LNCaP clone FGC (cell line): Measurements from ENCODE around the gene WNT11.

Source experiments
- DNase-seq: peaks from one replicate; pipeline ENCODE4 v3.0.0-alpha.2; 2011; ENCODE audit warnings: low read depth
- H3K4me3 ChIP-seq: 2 replicates; pipeline ENCODE4 v1.5.1; 2011; ENCODE audit warnings: mild to moderate bottlenecking, low read depth, low read length, control low read depth
- TF ChIP-seq, protein P1 (sequence below): IDR thresholded peaks from 2 replicates; pipeline ENCODE4 v1.5.1; 2012; ENCODE audit warnings: mild to moderate bottlenecking; ENCODE audit not compliant: control insufficient read depth, insufficient read depth; ENCODE audit errors: extremely low read depth

The WNT11 gene

DNA sequence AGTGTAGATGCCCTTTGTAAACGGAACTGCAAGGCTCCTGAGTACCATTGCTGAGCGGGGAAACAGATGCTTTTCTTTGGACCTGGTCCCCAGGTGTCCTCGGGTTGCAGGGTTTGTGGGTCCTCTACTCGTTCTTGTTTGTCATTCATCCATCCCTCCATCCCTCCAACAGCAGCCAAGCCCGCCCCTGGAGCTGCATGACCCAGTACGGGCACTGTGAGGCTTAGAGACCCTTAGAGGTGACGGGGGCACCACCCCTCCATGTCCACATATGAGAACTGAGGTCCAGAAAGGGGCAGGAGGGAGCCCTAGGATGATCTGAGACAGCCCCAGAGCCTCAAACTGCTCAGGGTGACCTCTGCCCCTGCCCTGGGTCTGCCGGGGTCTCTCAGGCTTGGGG lies 45.4 kb downstream of the WNT11 start:
- no peak overlapping the region for H3K4me3 ChIP-seq
- TF ChIP-seq, protein P1, sequence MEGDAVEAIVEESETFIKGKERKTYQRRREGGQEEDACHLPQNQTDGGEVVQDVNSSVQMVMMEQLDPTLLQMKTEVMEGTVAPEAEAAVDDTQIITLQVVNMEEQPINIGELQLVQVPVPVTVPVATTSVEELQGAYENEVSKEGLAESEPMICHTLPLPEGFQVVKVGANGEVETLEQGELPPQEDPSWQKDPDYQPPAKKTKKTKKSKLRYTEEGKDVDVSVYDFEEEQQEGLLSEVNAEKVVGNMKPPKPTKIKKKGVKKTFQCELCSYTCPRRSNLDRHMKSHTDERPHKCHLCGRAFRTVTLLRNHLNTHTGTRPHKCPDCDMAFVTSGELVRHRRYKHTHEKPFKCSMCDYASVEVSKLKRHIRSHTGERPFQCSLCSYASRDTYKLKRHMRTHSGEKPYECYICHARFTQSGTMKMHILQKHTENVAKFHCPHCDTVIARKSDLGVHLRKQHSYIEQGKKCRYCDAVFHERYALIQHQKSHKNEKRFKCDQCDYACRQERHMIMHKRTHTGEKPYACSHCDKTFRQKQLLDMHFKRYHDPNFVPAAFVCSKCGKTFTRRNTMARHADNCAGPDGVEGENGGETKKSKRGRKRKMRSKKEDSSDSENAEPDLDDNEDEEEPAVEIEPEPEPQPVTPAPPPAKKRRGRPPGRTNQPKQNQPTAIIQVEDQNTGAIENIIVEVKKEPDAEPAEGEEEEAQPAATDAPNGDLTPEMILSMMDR = no peak
- no peak for DNase-seq

DNA sequence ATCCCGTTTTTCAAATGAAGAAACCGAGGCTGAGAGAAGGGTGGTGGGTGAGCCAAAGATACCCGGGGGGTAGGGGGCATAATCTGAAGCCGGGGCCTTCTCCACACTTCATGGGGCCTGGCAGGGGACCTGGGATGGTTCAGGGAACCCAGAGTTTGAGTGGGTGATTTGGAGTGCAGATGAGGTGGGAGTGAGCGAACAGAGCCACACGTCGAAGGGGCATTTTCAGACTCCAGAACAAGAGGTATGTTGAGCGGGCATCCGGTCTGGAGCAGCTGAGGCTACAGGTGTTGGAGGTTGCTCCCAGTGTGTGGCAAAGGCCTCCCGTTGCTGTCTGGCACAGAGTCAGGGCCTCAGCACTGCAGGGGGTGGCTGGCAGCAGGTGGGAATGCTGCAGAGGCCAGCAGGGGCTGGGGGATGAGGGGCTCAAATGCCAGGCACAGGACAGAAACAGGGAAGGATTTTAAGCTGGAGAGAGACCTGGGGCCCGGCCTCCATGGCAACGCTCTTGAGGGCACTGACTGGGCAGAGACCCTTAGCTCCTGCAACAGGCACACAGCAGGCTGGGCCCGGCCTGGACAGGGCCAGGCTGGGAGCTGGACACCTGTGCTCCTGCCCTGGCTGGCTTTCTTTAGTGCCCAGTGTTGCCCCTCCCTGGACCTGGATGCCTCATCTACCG lies 46.2 kb downstream of the WNT11 start:
- DNase-seq = no peak
- TF ChIP-seq, protein P1 = no peak
- no peak overlapping the region for H3K4me3 ChIP-seq

DNA sequence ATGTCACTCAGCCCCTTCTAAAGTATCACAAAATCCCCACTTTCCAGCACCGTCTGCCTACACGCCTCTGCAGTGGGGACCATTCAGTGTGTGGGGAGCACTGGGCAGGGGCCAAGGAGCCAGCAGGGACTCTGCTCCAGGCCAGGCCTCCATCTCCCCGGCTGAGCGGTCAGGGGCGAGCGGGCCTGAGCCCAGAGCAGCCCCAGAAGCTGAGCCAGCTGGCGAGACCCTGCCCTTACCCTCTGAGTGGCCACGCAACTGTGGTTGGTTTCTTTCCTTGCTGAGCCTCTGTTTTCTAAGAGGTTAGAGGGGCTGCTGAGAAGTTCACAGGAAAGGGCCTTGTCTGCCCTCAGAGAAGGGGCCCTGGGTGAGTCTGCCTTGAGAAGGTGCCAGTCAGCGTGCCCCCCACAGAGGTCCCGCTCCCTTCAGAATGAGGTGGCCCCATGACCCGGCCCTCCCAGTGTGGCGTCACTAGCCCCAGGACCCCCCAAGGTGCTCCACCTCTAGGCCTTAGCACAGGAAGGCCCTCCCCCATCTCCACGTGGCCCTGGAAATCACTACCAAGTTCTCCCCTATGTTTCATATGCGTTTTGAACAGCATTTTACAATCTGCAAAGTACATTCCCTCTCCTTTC lies 46.9 kb downstream of the WNT11 start:
- DNase-seq = no peak
- TF ChIP-seq, protein P1 = no peak
- H3K4me3 ChIP-seq = no peak overlapping the region

DNA sequence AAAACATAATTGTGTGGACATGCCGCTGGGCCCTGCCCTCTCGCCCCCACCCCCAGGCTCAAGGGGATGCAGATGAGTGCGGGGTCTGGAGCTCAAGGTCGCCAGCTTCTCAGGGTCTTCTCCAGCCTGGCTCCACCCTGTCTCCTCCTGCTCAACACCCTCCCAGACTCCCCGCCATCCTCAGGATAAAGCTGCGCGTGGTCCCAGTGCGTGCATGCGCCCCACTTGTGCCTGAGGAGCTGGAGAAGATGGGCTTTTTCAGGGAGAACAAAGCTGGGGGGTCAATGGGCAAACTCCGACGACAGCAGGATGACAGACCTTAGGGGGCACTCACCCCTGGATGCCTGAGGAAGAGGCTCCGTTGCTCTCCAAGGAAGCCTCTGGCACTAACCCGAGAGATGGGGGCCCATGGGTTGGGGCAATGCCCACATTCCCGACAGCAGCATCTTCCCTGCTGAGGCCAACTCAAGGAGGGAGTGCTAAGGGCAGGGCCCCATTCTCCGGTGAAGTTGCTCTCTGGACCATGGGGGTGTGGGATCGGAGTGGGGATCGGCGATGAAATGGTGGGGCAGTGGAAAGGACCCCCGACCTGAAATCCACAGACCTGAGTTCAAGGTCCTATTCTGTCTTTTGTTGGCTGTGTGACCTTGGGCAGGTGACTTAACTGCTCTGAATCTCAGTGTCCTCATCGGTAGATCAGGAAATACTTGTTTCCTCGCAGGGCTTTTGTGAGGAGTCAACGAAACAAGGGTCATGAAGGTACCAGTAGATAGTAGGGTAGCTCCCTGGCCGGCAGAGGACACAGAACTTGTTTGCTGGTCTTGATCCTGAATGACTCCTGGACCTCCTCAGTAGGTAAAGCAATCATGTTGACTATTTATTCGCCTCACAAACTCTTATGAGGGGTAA lies 47.7 kb downstream of the WNT11 start:
- no peak overlapping the region for H3K4me3 ChIP-seq
- no peak for DNase-seq

DNA sequence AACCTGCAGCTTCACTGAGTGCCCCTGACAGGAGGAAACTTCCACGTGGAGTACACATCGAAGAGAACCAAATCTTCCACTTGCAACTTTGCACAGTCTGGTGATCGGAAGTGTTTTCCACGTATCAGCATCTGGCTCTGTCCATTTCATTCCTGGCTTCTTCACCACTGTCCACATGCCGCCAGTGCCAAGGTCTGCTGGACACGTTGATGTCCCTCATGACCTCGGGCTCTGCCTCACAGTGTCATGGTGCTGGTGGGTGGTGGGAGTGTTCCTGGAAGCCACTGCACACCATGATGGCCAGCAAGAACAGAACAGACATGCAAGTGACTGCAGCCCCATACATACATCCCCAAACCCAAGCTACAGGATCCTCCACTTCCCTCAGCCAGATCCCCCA lies 48.4 kb downstream of the WNT11 start:
- TF ChIP-seq, protein P1 = no peak
- DNase-seq = no peak
- H3K4me3 ChIP-seq = no peak overlapping the region

More for the DNA sequence above, 47.7 kb downstream of the WNT11 start:
- TF ChIP-seq, protein P1 = no peak

DNA sequence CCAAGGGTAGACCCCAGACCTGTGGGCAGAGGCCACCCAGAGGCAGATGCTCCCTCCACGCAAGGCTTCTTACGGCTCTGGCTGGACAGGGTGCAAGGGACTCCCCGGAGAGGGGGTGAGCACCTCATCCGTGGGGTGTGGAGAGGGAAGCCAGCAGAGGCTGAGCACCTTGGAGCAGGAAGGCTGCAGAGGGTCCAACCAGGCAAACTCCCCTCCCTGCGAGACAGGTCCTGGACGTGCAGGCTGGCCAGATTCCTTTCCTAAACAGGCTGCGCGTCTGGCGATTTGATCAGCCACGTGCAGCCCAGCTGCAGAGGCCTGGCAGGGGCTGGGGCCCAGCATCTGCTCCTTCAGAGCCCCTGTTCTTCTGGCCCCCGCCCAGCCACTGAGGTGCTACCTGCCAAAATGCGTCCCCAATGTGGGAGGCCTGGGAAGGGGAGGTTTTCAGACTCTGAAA lies 49.3 kb downstream of the WNT11 start:
- H3K4me3 ChIP-seq = no peak overlapping the region
- DNase-seq = no peak
- TF ChIP-seq, protein P1 = no peak
